Endometrial microvascular endothelial cells (primary cell): ENCODE data around the gene OPRD1. TPM values are rescaled to one million over a fixed set of nuclear protein-coding genes. Genes with fewer than 3 reads are reported as not detected.
"Not testable (repeated sequence)": the region's sequence is repeated elsewhere in the genome, so short reads cannot be mapped to it uniquely, and the experiment has no call there.

Experiments used
- in situ Hi-C: cut with HindIII; loops from 2 replicates; pipeline ENCODE4 v1.10.0; 2017; ENCODE audit warnings: low sequenced_read_pairs, low pct_unique_long_range_greater_than_20kb; ENCODE audit errors: inconsistent ontology term
- total RNA-seq: library from RNA; depleted of rRNA; stranded (reverse); fragments of >200 nt; gene quantifications from one replicate; pipeline ENCODE4 v1.2.3, GENCODE V29; 2015; ENCODE audit errors: inconsistent ontology term

Gene OPRD1
- total RNA-seq, 1 donor from 2014 or later, result not detected

- in situ Hi-C loops, result no loop called here
Observed at GRCh38 chr1:28871631-28872401, 59.8 kb downstream of the OPRD1 start.

GRCh38 chr1:28875134-28875533 is 63.2 kb downstream of the OPRD1 start:
- in situ Hi-C loops, result not testable (repeated sequence)

GRCh38 chr1:28877132-28877781 is 65.3 kb downstream of the OPRD1 start:
- in situ Hi-C loops, result no loop called here

- in situ Hi-C loops, result no loop called here
Observed at GRCh38 chr1:28878796-28879195, 66.8 kb downstream of the OPRD1 start.

GRCh38 chr1:28882009-28882628 is 70.1 kb downstream of the OPRD1 start:
- in situ Hi-C loops, result no loop called here

GRCh38 chr1:28883242-28883616 is 71.3 kb downstream of the OPRD1 start:
- in situ Hi-C loops, result no loop called here

- in situ Hi-C loops, result no loop called here
Observed at GRCh38 chr1:28885472-28885877, 73.5 kb downstream of the OPRD1 start.

GRCh38 chr1:28885977-28886730 is 74.2 kb downstream of the OPRD1 start:
- in situ Hi-C loops, result no loop called here

- in situ Hi-C loops, result no loop called here
Observed at GRCh38 chr1:28886731-28887418, 74.9 kb downstream of the OPRD1 start.

GRCh38 chr1:28887419-28887834 is 75.5 kb downstream of the OPRD1 start:
- in situ Hi-C loops, result no loop called here

- in situ Hi-C loops, result no loop called here
Observed at GRCh38 chr1:28887835-28888682, 76.1 kb downstream of the OPRD1 start.

GRCh38 chr1:28888915-28889314 is 76.9 kb downstream of the OPRD1 start:
- in situ Hi-C loops, result no loop called here

GRCh38 chr1:28889357-28889756 is 77.4 kb downstream of the OPRD1 start:
- in situ Hi-C loops, result no loop called here

- in situ Hi-C loops, result no loop called here
Observed at GRCh38 chr1:28890435-28890834, 78.5 kb downstream of the OPRD1 start.

GRCh38 chr1:28890836-28891235 is 78.9 kb downstream of the OPRD1 start:
- in situ Hi-C loops, result no loop called here

- in situ Hi-C loops, result no loop called here
Observed at GRCh38 chr1:28891256-28891655, 79.3 kb downstream of the OPRD1 start.

- in situ Hi-C loops, result no loop called here
Observed at GRCh38 chr1:28893403-28894102, 81.6 kb downstream of the OPRD1 start.
